Pancreas (tissue), 10 donors: ENCODE data around the gene SERPINB1. TPM values are rescaled to one million over a fixed set of nuclear protein-coding genes. Genes with fewer than 3 reads are reported as not detected.

Experiments
- ATAC-seq, 4 donors: fragments of 200-7000 bp; cut with Tn5 transposase; one replicate each; pipeline versions ENCODE4 v1.8.0 to v1.9.1; 2020; ENCODE audit warnings: mild to moderate bottlenecking in 4 of 4, moderate library complexity in 4 of 4
- DNase-seq, 6 donors: peaks; one replicate each; pipeline ENCODE4 v3.0.0-alpha.2; 2020
- FAIRE-seq: peaks from 2 replicates; lab custom pipeline; 2012; peaks lifted over from hg19 to GRCh38; lab: Jason Lieb, UNC
- H3K27ac ChIP-seq, 4 donors: fragments of 200-600 bp; sonication (generic); 1 replicate in 3 of 4; 2 replicates in 1 of 4; pipeline versions ENCODE4 v1.5.0 to v1.8.0; 2020
- H3K27me3 ChIP-seq, 4 donors: fragments of 200-600 bp; one replicate each; pipeline ENCODE4 v1.8.0; 2021
- H3K36me3 ChIP-seq, 3 donors: fragments of 200-600 bp; sonication (generic) in 1 of 3; one replicate each; pipeline versions ENCODE4 v1.5.0 to v1.8.0; 2020 to 2021
- H3K4me1 ChIP-seq, 3 donors: fragments of 200-600 bp; one replicate each; pipeline ENCODE4 v1.8.0; 2021
- H3K4me3 ChIP-seq, 4 donors: fragments of 200-600 bp; sonication (generic) in 2 of 4; one replicate each; pipeline versions ENCODE4 v1.5.0 to v1.8.0; 2020 to 2021
- H3K9me3 ChIP-seq, 4 donors: fragments of 200-600 bp; one replicate each; pipeline ENCODE4 v1.8.0; 2021
- WGBS, 2 donors: extraction: QIAGEN DNeasy Blood & Tissue Kit; methylation state at CpG; one replicate each; pipeline ENCODE4 v1.1.7; 2013; 5-methylcytosine and 5-hydroxymethylcytosine counted together
- intact Hi-C, 3 donors: fragments of 100-400 bp; cut with DNase I; formaldehyde crosslinking; loops; one replicate each; pipeline versions ENCODE4 v1.11.1 to v1.14.2; 2022
- polyA plus RNA-seq, 2 donors: library from polyadenylated mRNA; stranded (reverse); fragments of 200-250 nt; gene quantifications; one replicate each; pipeline ENCODE4 v1.2.3, GENCODE V29; 2013
- total RNA-seq, 6 donors: library from RNA; stranded (reverse); fragmentation: NEBNext Ultra II Directional in 4 of 6; extraction: Animal tissue kit (Norgen Biotek cat#: 25700) in 4 of 6; gene quantifications; one replicate each; pipeline versions ENCODE4 v1.2.1 to v1.2.4, GENCODE V29; 2021 to 2023
- TF ChIP-seq, protein P1 (sequence below), 4 donors: fragments of 200-600 bp; sonication (generic) in 3 of 4; IDR thresholded peaks; one replicate each; pipeline versions ENCODE4 v1.5.0 to v1.8.0; 2021; ENCODE audit warnings: antibody characterized with exemption in 4 of 4
- donor health status: healthy with polysubstance abuse.
- donor health status: DM: no; HTN: no; CAD: no; lungs with moderate emphysema.
- donor health status: DM: no; HTN: no; CAD: no.
- donor health status: control.
- donor health status: control.
- donor health status: Bipolar disorder and iron deficiency.
- donor health status: DM: yes; HTN: yes; CAD: no.
- donor health status: DM: no; HTN: no; CAD: no.
- donor health status: DM: no; HTN: no; CAD: no.
- donor health status: DM: yes; HTN: yes; CAD: no.

SERPINB1 gene
- total and polyA plus RNA-seq, 8 donors, result 68.1 to 285 (median 157) TPM

DNA sequence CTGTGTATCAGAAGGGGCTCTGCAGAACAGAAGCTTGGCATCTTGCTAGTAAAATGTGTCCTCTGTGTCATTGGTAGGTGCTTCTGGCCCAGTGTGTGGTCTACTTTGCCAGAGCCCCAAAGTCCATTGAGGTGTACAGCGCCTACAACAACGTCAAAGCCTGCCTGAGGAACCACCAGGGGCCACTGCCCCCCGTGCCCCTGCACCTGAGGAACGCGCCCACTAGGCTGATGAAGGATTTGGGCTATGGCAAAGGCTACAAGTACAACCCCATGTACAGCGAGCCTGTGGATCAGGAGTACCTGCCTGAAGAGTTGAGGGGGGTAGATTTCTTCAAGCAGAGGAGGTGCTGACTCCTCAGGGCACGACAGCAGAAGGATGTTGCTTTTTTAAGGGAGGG lies 56.7 kb downstream of the SERPINB1 start:
- TF ChIP-seq, protein P1, sequence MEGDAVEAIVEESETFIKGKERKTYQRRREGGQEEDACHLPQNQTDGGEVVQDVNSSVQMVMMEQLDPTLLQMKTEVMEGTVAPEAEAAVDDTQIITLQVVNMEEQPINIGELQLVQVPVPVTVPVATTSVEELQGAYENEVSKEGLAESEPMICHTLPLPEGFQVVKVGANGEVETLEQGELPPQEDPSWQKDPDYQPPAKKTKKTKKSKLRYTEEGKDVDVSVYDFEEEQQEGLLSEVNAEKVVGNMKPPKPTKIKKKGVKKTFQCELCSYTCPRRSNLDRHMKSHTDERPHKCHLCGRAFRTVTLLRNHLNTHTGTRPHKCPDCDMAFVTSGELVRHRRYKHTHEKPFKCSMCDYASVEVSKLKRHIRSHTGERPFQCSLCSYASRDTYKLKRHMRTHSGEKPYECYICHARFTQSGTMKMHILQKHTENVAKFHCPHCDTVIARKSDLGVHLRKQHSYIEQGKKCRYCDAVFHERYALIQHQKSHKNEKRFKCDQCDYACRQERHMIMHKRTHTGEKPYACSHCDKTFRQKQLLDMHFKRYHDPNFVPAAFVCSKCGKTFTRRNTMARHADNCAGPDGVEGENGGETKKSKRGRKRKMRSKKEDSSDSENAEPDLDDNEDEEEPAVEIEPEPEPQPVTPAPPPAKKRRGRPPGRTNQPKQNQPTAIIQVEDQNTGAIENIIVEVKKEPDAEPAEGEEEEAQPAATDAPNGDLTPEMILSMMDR (IDR thresholded peaks at IDR 0.05), result no peak
- Histone ChIP-seq H3K27me3 (no peaks in the 10 kb centered on the region), H3K4me1 (peaks cover 0 to 4% (median 0%) of the 10 kb centered on the region in 3 donors), H3K36me3 (peaks cover 0 to 18% (median 7%) of the 10 kb centered on the region in 3 donors), H3K27ac (no peak overlapping the region), H3K9me3 (no peaks in the 10 kb centered on the region), H3K4me3 (no peak overlapping the region)
- no peak for DNase-seq
- WGBS, 2 donors, result 93% methylated on average over 7 of the region's 7 CpGs
- intact Hi-C loops, result loop anchor here in 2 of 3 donors (5.0 to 10.0 kb wide), 3 partner anchors 57 to 150 kb away; partner anchors contain the start of gene SERPINB1 (in 1 of the 2)
- ATAC-seq, result no peak
- no peak for FAIRE-seq

DNA sequence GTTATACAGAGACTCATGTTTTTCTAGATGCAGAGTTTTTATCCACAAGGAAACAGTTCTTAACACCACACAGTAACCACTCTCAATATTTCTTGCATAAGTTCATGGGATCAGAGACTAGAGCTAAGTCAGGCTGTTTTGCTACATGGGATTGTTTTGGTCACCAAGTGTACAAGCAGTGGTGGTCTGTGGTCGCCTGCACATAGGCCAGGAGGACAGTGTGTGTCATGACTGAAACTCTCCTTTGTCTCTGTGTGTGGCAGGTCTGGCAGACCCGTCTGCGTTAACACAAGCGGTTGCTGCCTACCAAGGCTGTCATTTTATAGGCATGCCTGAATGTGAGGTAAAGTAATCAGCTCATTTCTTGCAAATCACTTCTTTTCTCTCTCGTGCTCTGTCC lies 57.6 kb downstream of the SERPINB1 start:
- Histone ChIP-seq H3K27ac (no peak overlapping the region), H3K4me1 (peaks cover 0 to 3% (median 0%) of the 10 kb centered on the region in 3 donors), H3K4me3 (no peak overlapping the region), H3K36me3 (peaks cover 0 to 23% (median 7%) of the 10 kb centered on the region in 3 donors), H3K9me3 (no peaks in the 10 kb centered on the region), H3K27me3 (no peaks in the 10 kb centered on the region)
- intact Hi-C loops, result loop anchor here in 2 of 3 donors (10.0 kb wide), 2 partner anchors 131 to 151 kb away; no protein-coding TSS in a partner anchor
- DNase-seq (no peak), FAIRE-seq (no peak), ATAC-seq (no peak)
- 82 to 92% methylated on average over 5 of the region's 5 CpGs for WGBS, 2 donors
- TF ChIP-seq, protein P1 (IDR thresholded peaks at IDR 0.05), result no peak

DNA sequence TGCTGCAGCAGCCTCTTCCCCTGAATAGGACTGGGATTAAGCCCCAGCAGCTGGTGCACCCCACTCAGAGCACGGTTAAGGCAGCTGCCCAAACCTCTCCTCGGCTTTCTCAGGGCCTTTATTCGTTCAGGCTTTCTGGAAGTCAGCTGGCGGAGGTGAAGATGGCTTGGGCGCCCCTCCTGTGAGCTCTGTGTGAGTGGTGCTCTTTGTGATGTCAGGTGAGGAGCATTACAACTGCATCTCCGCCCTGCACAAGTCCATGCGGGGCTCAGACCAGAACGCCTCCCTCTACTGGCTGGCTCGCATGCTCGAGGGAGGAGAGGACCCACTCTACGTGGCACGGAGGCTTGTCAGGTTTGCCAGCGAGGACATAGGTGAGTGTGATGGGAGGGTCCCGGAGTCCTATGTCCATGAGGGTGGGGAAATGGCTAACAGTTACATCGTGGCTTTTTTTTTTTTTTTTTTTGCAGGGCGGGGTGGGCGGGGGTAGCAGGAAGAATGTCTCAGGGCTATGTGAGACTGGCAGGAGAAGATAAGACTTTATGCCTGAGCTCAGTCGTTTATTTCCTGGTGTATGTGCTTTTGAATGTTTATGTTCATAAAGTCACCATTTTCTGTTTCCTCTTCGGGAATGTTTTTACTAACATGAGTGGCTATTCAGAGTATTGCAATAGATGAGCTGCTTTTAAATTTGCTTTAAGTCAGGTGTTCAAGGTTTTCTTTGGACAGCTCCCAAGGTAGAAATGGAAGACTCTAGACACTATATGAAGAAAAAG lies 58.3 kb downstream of the SERPINB1 start:
- ATAC-seq, result peak in 3 of 4 donors; percentile 25 to 64 (median 46)
- intact Hi-C loops, result loop anchor here in 2 of 3 donors (10.0 kb wide), 2 partner anchors 131 to 151 kb away; no protein-coding TSS in a partner anchor
- H3K4me3 ChIP-seq, result no peak overlapping the region
- TF ChIP-seq, protein P1 (IDR thresholded peaks at IDR 0.05), result no peak
- no peak for DNase-seq
- no peaks in the 10 kb centered on the region for H3K27me3 ChIP-seq
- no peak for FAIRE-seq
- peaks cover 0 to 3% (median 0%) of the 10 kb centered on the region in 3 donors for H3K4me1 ChIP-seq
- H3K36me3 ChIP-seq, result peaks cover 0 to 23% (median 7%) of the 10 kb centered on the region in 3 donors
- WGBS, 2 donors, result 73 to 78% methylated on average over 19 of the region's 19 CpGs
- H3K9me3 ChIP-seq, result no peaks in the 10 kb centered on the region
- H3K27ac ChIP-seq, result no peak overlapping the region

DNA sequence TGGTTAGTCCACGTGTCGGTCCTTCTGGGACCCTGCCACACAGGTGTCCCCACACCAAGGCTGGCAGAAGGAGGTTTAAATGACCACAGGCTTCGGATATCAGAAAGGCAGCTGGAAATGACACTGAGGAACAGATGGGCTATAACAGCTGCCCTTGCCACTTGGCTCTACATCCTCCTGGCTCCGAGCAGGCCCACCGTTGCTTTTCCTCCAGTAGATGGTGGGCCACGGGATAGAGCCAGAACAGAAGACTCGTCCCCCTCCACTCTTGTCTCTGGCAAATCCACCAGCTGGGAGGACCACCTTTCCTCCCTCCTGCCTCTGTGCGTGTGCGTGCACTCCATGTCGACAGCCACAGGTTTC lies 58.9 kb downstream of the SERPINB1 start:
- Histone ChIP-seq H3K27me3 (no peaks in the 10 kb centered on the region), H3K4me3 (no peak overlapping the region), H3K36me3 (peaks cover 0 to 23% (median 7%) of the 10 kb centered on the region in 3 donors), H3K4me1 (peaks cover 0 to 3% (median 0%) of the 10 kb centered on the region in 3 donors), H3K9me3 (no peaks in the 10 kb centered on the region), H3K27ac (no peak overlapping the region)
- intact Hi-C loops, result loop anchor here in 2 of 3 donors (10.0 kb wide), 2 partner anchors 132 to 152 kb away; no protein-coding TSS in a partner anchor
- FAIRE-seq (no peak), DNase-seq (no peak), ATAC-seq (peak in 1 of 4 donors; percentile 10)
- WGBS, 2 donors, result 83 to 91% methylated on average over 9 to 10 of the region's 10 CpGs
- TF ChIP-seq, protein P1 (IDR thresholded peaks at IDR 0.05), result no peak
